H1 (cell line): ENCODE results near the gene KIF5C. TPM values are rescaled to one million over a fixed set of nuclear protein-coding genes. Genes with fewer than 3 reads are reported as not detected.

Experiments used
- CTCF ChIA-PET: fragments of 300-600 bp; sonication (Branson Sonifier 250); formaldehyde crosslinking; loops from one replicate; lab custom pipeline; 2021; ENCODE audit not compliant: partially characterized antibody; lab: Charles Lee
- POLR2A ChIA-PET: fragments of 300-600 bp; sonication (Branson Sonifier 250); formaldehyde crosslinking; loops from one replicate; lab custom pipeline; 2021; ENCODE audit warnings: inconsistent platforms; ENCODE audit not compliant: partially characterized antibody; lab: Charles Lee
- DNase-seq, 2 experiments: peaks; one replicate each; pipeline versions ENCODE4 v3.0.0 to v3.0.0-alpha.2; 2010 to 2022; ENCODE audit warnings: low spot score in 2 of 2, low read depth in 1 of 2, mixed read lengths in 1 of 2
- FAIRE-seq: peaks from 2 replicates; lab custom pipeline; 2011; peaks lifted over from hg19 to GRCh38; lab: Jason Lieb, UNC
- H2AFZ ChIP-seq: 2 replicates; pipeline ENCODE4 v1.8.1; 2012; ENCODE audit warnings: low read length, inconsistent platforms
- H2AK5ac ChIP-seq: 2 replicates; pipeline ENCODE4 v1.6.1; 2013; ENCODE audit warnings: low read depth, low read length
- H2BK120ac ChIP-seq: replicated peaks from 2 replicates; pipeline ENCODE3; 2013; ENCODE audit warnings: low read depth, low read length, inconsistent platforms
- H2BK12ac ChIP-seq: 2 replicates; pipeline ENCODE4 v1.6.1; 2013; ENCODE audit warnings: low read depth, low read length
- H2BK15ac ChIP-seq: 2 replicates; pipeline ENCODE4 v1.6.1; 2013; ENCODE audit warnings: low read length
- H2BK20ac ChIP-seq: 2 replicates; pipeline ENCODE4 v1.6.1; 2013; ENCODE audit warnings: low read length
- H2BK5ac ChIP-seq: 2 replicates; pipeline ENCODE4 v1.6.1; 2013; ENCODE audit warnings: low read depth, low read length
- H3K14ac ChIP-seq: 2 replicates; pipeline ENCODE4 v1.6.1; 2013; ENCODE audit warnings: inconsistent platforms; ENCODE audit not compliant: insufficient read length
- H3K18ac ChIP-seq: 2 replicates; pipeline ENCODE4 v1.6.1; 2013; ENCODE audit warnings: low read length; ENCODE audit errors: extremely low read depth
- H3K23ac ChIP-seq: 2 replicates; pipeline ENCODE4 v1.6.1; 2013; ENCODE audit warnings: inconsistent platforms; ENCODE audit not compliant: insufficient read length
- H3K23me2 ChIP-seq: 2 replicates; pipeline ENCODE4 v1.6.1; 2013; ENCODE audit warnings: low read depth, low read length
- H3K27ac ChIP-seq: 2 replicates; pipeline ENCODE4 v1.6.1; 2011; ENCODE audit warnings: low read depth, low read length, inconsistent platforms
- H3K27me3 ChIP-seq, 4 experiments: replicated peaks in 1 of 4; 1 replicate in 1 of 4; 2 replicates in 3 of 4; pipeline versions ENCODE4 v1.6.1 to v1.8.1; 2011 to 2013; ENCODE audit warnings: low read length in 3 of 4, mild to moderate bottlenecking in 3 of 4, inconsistent platforms in 2 of 4, mixed read lengths in 2 of 4, moderate library complexity in 1 of 4; ENCODE audit not compliant: control insufficient read depth in 3 of 4, insufficient read depth in 3 of 4; ENCODE audit errors: extremely low read depth in 1 of 4
- H3K36me3 ChIP-seq, 4 experiments: 2 replicates each; pipeline versions ENCODE4 v1.6.1 to v1.8.1; 2011 to 2013; ENCODE audit warnings: mild to moderate bottlenecking in 4 of 4, low read length in 3 of 4, moderate library complexity in 2 of 4, control low read depth in 1 of 4, inconsistent platforms in 1 of 4; ENCODE audit not compliant: insufficient read depth in 4 of 4, control insufficient read depth in 2 of 4
- H3K4ac ChIP-seq: replicated peaks from 2 replicates; pipeline ENCODE3; 2013; ENCODE audit warnings: low read length, low read depth, mixed read lengths, inconsistent platforms; ENCODE audit not compliant: insufficient read length
- H3K4me1 ChIP-seq, 4 experiments: replicated peaks in 1 of 4; 1 replicate in 1 of 4; 2 replicates in 3 of 4; pipeline versions ENCODE4 v1.6.1 to v1.8.1; 2011 to 2013; ENCODE audit warnings: low read length in 3 of 4, inconsistent platforms in 2 of 4, mixed read lengths in 1 of 4; ENCODE audit not compliant: insufficient read depth in 4 of 4, control insufficient read depth in 3 of 4
- H3K4me2 ChIP-seq, 2 experiments: 2 replicates each; pipeline versions ENCODE4 v1.6.1 to v1.8.1; 2011 to 2013; ENCODE audit warnings: low read depth in 2 of 2, low read length in 2 of 2, control low read depth in 1 of 2, inconsistent platforms in 1 of 2, mild to moderate bottlenecking in 1 of 2; ENCODE audit not compliant: insufficient read depth in 1 of 2
- H3K4me3 ChIP-seq, 4 experiments: fragments of 200-600, 300-600 bp in 1 of 4; sonication (generic), shearing (Covaris generic), sonication (Bioruptor Twin) in 1 of 4; 2 replicates each; pipeline versions ENCODE4 v1.5.1 to v1.8.1; 2011 to 2016; ENCODE audit warnings: low read length in 4 of 4, low read depth in 3 of 4, control low read depth in 2 of 4, inconsistent platforms in 2 of 4, mild to moderate bottlenecking in 2 of 4, mixed read lengths in 1 of 4, moderate library complexity in 1 of 4; ENCODE audit not compliant: insufficient read depth in 2 of 4; ENCODE audit errors: extremely low read depth in 1 of 4
- H3K56ac ChIP-seq: replicated peaks from 2 replicates; pipeline ENCODE3; 2013; ENCODE audit warnings: low read depth, mild to moderate bottlenecking, mixed read lengths, low read length, inconsistent platforms; ENCODE audit not compliant: insufficient read length
- H3K79me1 ChIP-seq: 2 replicates; pipeline ENCODE4 v1.6.1; 2013; ENCODE audit warnings: low read depth, low read length, control low read depth
- H3K79me2 ChIP-seq, 2 experiments: 2 replicates each; pipeline versions ENCODE4 v1.6.1 to v1.8.1; 2012 to 2013; ENCODE audit warnings: low read length in 2 of 2, mild to moderate bottlenecking in 2 of 2, inconsistent platforms in 1 of 2; ENCODE audit not compliant: insufficient read depth in 2 of 2, control insufficient read depth in 1 of 2
- H3K9ac ChIP-seq, 4 experiments: replicated peaks in 1 of 4; 1 replicate in 1 of 4; 2 replicates in 3 of 4; pipeline versions ENCODE4 v1.6.1 to v1.8.1; 2011 to 2013; ENCODE audit warnings: low read depth in 3 of 4, low read length in 3 of 4, control low read depth in 2 of 4, mild to moderate bottlenecking in 2 of 4, moderate library complexity in 2 of 4, inconsistent platforms in 1 of 4; ENCODE audit errors: extremely low read depth in 1 of 4
- H3K9me3 ChIP-seq, 2 experiments: 2 replicates each; pipeline versions ENCODE4 v1.6.1 to v1.8.1; 2012 to 2013; ENCODE audit warnings: mild to moderate bottlenecking in 2 of 2, moderate library complexity in 2 of 2, control low read depth in 1 of 2, inconsistent platforms in 1 of 2, low read depth in 1 of 2, low read length in 1 of 2, mixed read lengths in 1 of 2; ENCODE audit not compliant: insufficient read depth in 2 of 2
- H4K20me1 ChIP-seq, 2 experiments: replicated peaks in 1 of 2; 2 replicates each; pipeline versions ENCODE3 to v1.8.1; 2011 to 2013; ENCODE audit warnings: inconsistent platforms in 2 of 2, low read length in 2 of 2, mild to moderate bottlenecking in 1 of 2; ENCODE audit not compliant: insufficient read depth in 2 of 2, control insufficient read depth in 1 of 2
- H4K5ac ChIP-seq: 2 replicates; pipeline ENCODE4 v1.6.1; 2013; ENCODE audit warnings: low read length, low read depth, mixed read lengths, inconsistent platforms; ENCODE audit not compliant: insufficient read length
- H4K8ac ChIP-seq: 2 replicates; pipeline ENCODE4 v1.8.0; 2013; ENCODE audit warnings: mild to moderate bottlenecking, moderate library complexity, low read length, inconsistent platforms; ENCODE audit not compliant: insufficient read depth; ENCODE audit errors: extremely low read depth
- H4K91ac ChIP-seq: replicated peaks from 2 replicates; pipeline ENCODE3; 2013; ENCODE audit warnings: low read length, mixed read lengths, inconsistent platforms; ENCODE audit not compliant: insufficient read length
- EGR1 ChIP-seq: IDR thresholded peaks from 2 replicates; pipeline ENCODE4 v1.6.1; 2011; ENCODE audit warnings: low read depth, low read length, borderline replicate concordance
- KDM1A ChIP-seq: fragments of 200-600, 300-600 bp; sonication (generic); IDR thresholded peaks from 2 replicates; pipeline ENCODE4 v1.7.1; 2016; ENCODE audit warnings: mild to moderate bottlenecking, low read length, borderline replicate concordance
- SRF ChIP-seq: IDR thresholded peaks from 2 replicates; pipeline ENCODE4 v1.6.1; 2011; ENCODE audit warnings: mild to moderate bottlenecking, low read depth, low read length, moderate library complexity
- TAF7 ChIP-seq: optimal IDR thresholded peaks from 2 replicates; pipeline ENCODE3; 2011; ENCODE audit warnings: low read depth, mild to moderate bottlenecking, inconsistent platforms, low read length, moderate library complexity, borderline replicate concordance
- WGBS, 2 experiments: shearing (Covaris generic) in 1 of 2; methylation state at CpG; one replicate each; pipeline versions ENCODE4 v1.1.6 to v1.1.7; 2013 to 2015; ENCODE audit warnings: low lambda C conversion rate in 2 of 2, mixed read lengths in 2 of 2, inconsistent platforms in 1 of 2, low coverage in 1 of 2, missing lambda C conversion rate in 1 of 2; ENCODE audit not compliant: insufficient replicate concordance in 2 of 2, insufficient coverage in 1 of 2, insufficient read length in 1 of 2; ENCODE audit errors: extremely low coverage in 1 of 2, missing lambda C conversion rate in 1 of 2; 5-methylcytosine and 5-hydroxymethylcytosine counted together
- polyA plus RNA-seq, 7 experiments: library from polyadenylated mRNA; depleted of rRNA in 3 of 7; stranded (reverse) in 5 of 7; unstranded in 2 of 7; fragments of >200 nt in 5 of 7; fragments of 200-250 nt in 2 of 7; gene quantifications; 1 replicate in 5 of 7; 2 replicates in 1 of 7; 4 replicates in 1 of 7; pipeline versions ENCODE4 v1.2.1 to v1.2.3, GENCODE V29; 2011 to 2013; ENCODE audit warnings: missing spikeins in 2 of 7, mixed read lengths in 2 of 7
- total RNA-seq: library from RNA; stranded (reverse); fragmentation: NEBNext Ultra II Directional; extraction: Animal tissue kit (Norgen Biotek cat#: 25700); gene quantifications from 2 replicates; pipeline ENCODE4 v1.2.1, GENCODE V29; 2021

KIF5C gene
- total and polyA plus RNA-seq, 2 of the 8 experiments (the other 6 are each of a cell fraction or from before 2014, with no cell fraction given), result 16.3 to 66.4 TPM

DNA sequence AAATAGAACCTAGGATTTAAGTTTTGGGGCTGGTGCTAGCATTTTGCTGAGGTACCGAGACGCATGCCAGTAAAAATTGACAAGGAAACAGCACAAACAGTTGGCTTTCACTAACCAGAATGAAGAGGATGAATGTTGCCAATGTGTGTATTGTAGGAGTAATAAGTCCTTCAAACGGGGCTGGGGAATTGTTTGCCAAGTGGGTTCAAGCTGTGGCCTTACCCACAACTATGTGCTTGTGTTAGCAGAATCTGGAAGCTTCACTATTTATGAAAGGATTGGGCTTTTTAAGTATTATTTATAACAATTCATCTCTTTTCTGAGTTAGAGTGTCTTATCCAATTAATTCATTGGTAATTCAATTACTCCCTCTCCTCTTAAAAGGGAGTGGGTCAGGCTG lies 15.0 kb upstream of the KIF5C start:
- Histone ChIP-seq H3K79me2 (no peaks in the 10 kb centered on the region), H2BK120ac (no peak overlapping the region), H4K8ac (no peak overlapping the region), H3K79me1 (no peaks in the 10 kb centered on the region), H3K56ac (no peak overlapping the region), H2AFZ (no peak overlapping the region), H4K91ac (no peak overlapping the region), H3K27ac (no peak overlapping the region), H3K23ac (no peak overlapping the region), H3K23me2 (no peaks in the 10 kb centered on the region), H2BK20ac (no peak overlapping the region), H3K27me3 (peaks cover 0 to under 1% (median under 1%) of the 10 kb centered on the region in 4 experiments; a peak in 1 of 7 replicates), H3K4me1 (no peaks in the 10 kb centered on the region), H2BK15ac (no peak overlapping the region), H3K14ac (no peak overlapping the region), H3K9me3 (no peaks in the 10 kb centered on the region), H3K4ac (no peak overlapping the region), H2AK5ac (no peak overlapping the region), H3K4me2 (no peak overlapping the region), H2BK5ac (no peak overlapping the region), H3K9ac (no peak overlapping the region), H3K18ac (no peak overlapping the region), H3K4me3 (no peak overlapping the region), H3K36me3 (no peaks in the 10 kb centered on the region), H2BK12ac (no peak overlapping the region), H4K20me1 (no peaks in the 10 kb centered on the region), H4K5ac (no peak overlapping the region)
- DNase-seq (no peak), FAIRE-seq (no peak)
- CTCF ChIA-PET, result interaction anchor here (0.6 to 0.9 kb wide), 2 partner anchors 14 to 77 kb away, joined by 3 to 4 read pairs; no protein-coding TSS in a partner anchor
- no peak for TF ChIP-seq EGR1
- no peak for TF ChIP-seq KDM1A
- TF ChIP-seq SRF, result no peak
- no peak for TF ChIP-seq TAF7
- POLR2A ChIA-PET, result no interaction called here
- 83% methylated on average over 3 of the region's 3 CpGs; no CpG with 5 or more reads in 1 of the 2 experiments for WGBS, 2 experiments
